Measurements from ENCODE around the gene GJA1. TPM values are rescaled to one million over a fixed set of nuclear protein-coding genes. Genes with fewer than 3 reads are reported as not detected.
A peak's percentile ranks its signal among the peaks of the same experiment; 100 is the strongest.

The GJA1 gene
- total RNA-seq (2021; fragmentation: NEBNext Ultra II Directional; extraction: Animal tissue kit (Norgen Biotek cat#: 25700)) (775 and 795 TPM in 2 replicates), polyA plus RNA-seq (2011; rRNA removed) (289 and 468 TPM in 2 replicates), polyA minus RNA-seq (2011; rRNA and poly(A)+ RNA removed) (852 and 1,009 TPM in 2 replicates)
- polyA plus RNA-seq (2011; cell fraction: cytosol; rRNA removed), result 505 TPM
- 212 TPM for polyA plus RNA-seq (2011; cell fraction: nucleus; rRNA removed)
- 544 to 757 TPM (median 618 TPM) in 4 replicates for polyA plus RNA-seq (2012, experiment 1 of 2)
- 50.8 TPM for polyA plus RNA-seq (2012, experiment 2 of 2)
- polyA plus RNA-seq (2013, experiment 1 of 2), result 1,264 TPM
- polyA plus RNA-seq (2013, experiment 2 of 2), result 1,314 TPM
- polyA minus RNA-seq (2011; cell fraction: cytosol; rRNA and poly(A)+ RNA removed), result 396 TPM
- 233 TPM for polyA minus RNA-seq (2011; cell fraction: nucleus; rRNA and poly(A)+ RNA removed)
- long read RNA-seq, experiment 1, transcript GJA1-204 (2 exons, 3,152 nt), result major isoform, 177 of 638 reads
- long read RNA-seq, experiment 1, partial matches to known transcripts, result 456 of 638 reads
- long read RNA-seq, experiment 1, other reads (novel, unspliced or antisense), result 4 of 638 reads
- long read RNA-seq, experiment 2, transcript GJA1-204 (2 exons, 3,152 nt), result major isoform, 93 of 283 reads
- long read RNA-seq, experiment 2, partial matches to known transcripts, result 0 of 283 reads
- long read RNA-seq, experiment 2, other reads (novel, unspliced or antisense), result 190 of 283 reads

DNA sequence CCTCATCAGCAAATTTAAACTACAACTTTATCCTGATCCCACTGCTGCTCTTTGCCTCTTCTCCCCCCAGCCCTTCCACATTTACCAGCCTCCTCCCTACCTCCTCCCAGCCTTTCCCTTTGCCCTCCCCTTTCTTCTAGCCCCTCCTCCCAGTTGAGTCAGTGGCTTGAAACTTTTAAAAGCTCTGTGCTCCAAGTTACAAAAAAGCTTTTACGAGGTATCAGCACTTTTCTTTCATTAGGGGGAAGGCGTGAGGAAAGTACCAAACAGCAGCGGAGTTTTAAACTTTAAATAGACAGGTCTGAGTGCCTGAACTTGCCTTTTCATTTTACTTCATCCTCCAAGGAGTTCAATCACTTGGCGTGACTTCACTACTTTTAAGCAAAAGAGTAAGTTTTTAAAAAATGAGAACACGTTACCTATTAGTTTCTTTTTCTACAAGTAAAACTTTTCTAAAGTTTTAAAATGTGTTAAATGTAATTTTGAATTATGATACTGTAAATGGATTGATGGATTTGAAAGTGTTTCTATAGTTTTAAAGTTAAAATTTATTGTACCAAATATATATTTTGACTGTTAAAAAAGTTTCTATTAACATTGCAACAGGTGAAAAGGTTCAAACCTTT, at the start of gene GJA1:
GJA1 (plus strand) TSS at position 203 of the 626 bp plus-strand sequence. CDS start 11,202 bp downstream, outside the sequence.
- H4K91ac ChIP-seq (replicated peaks; ENCODE audit: insufficient read length, low read length), result peak within 1 kb of the TSS; percentile 18
- H2AFZ ChIP-seq (ENCODE audit: low read length), result no peak within 1 kb of the TSS
- DNase-seq (ENCODE audit: low read depth in 1 of 2, low spot score in 2 of 2) (peak in 1 of 2 experiments; percentile 67), FAIRE-seq (peak; percentile 95)
- H3K14ac ChIP-seq (ENCODE audit: insufficient read length), result no peak within 1 kb of the TSS
- H3K4me3 ChIP-seq (ENCODE audit: extremely low read depth in 1 of 4, insufficient read depth in 2 of 4, low read depth in 3 of 4, low read length in 4 of 4), result peak within 1 kb of the TSS; percentile 85 to 94 (median 92)
- no peaks in the 10 kb centered on the region for H3K9me3 ChIP-seq (ENCODE audit: insufficient read depth in 2 of 2, low read depth in 1 of 2, low read length in 1 of 2)
- peak within 1 kb of the TSS; percentile 91 for H3K27ac ChIP-seq (ENCODE audit: low read depth, low read length)
- peak within 1 kb of the TSS; percentile 76; the same call in 1 of the 2 replicates for H2BK20ac ChIP-seq (ENCODE audit: low read length)
- peak within 1 kb of the TSS; percentile 85 for H2BK5ac ChIP-seq (ENCODE audit: low read depth, low read length)
- H3K4ac ChIP-seq (replicated peaks; ENCODE audit: insufficient read length, low read depth, low read length), result peak within 1 kb of the TSS; percentile 28
- peak within 1 kb of the TSS; percentile 79 to 80 for H3K4me2 ChIP-seq (ENCODE audit: insufficient read depth in 1 of 2, low read depth in 2 of 2, low read length in 2 of 2)
- H3K56ac ChIP-seq (replicated peaks; ENCODE audit: insufficient read length, low read depth, low read length), result peak within 1 kb of the TSS; percentile 43
- 2% methylated on average over 5 of the region's 5 CpGs; no CpG with 5 or more reads in 1 of the 2 experiments for WGBS, 2 experiments (ENCODE audit: extremely low coverage in 1 of 2, insufficient coverage in 1 of 2, insufficient read length in 1 of 2, insufficient replicate concordance in 2 of 2, low coverage in 1 of 2, low lambda C conversion rate in 2 of 2, missing lambda C conversion rate in 1 of 2)
- no peak within 1 kb of the TSS for H3K23ac ChIP-seq (ENCODE audit: insufficient read length)
- peak within 1 kb of the TSS; percentile 94 for H2BK12ac ChIP-seq (ENCODE audit: low read depth, low read length)
- CTCF ChIA-PET (ENCODE audit: partially characterized antibody), result interaction anchor here (0.6 to 1.6 kb wide), 4 partner anchors 77 to 494 kb away, joined by 3 to 7 read pairs (median 4); no protein-coding TSS in a partner anchor
- peaks cover 0 to 26% (median 0%) of the 10 kb centered on the region in 4 experiments; a peak in 1 of 8 replicates for H3K36me3 ChIP-seq (ENCODE audit: control insufficient read depth in 2 of 4, insufficient read depth in 4 of 4, low read length in 3 of 4)
- H4K8ac ChIP-seq (ENCODE audit: extremely low read depth, insufficient read depth, low read length), result no peak within 1 kb of the TSS
- H3K79me2 ChIP-seq (ENCODE audit: control insufficient read depth in 1 of 2, insufficient read depth in 2 of 2, low read length in 2 of 2), result peaks cover 31 to 78% of the 10 kb centered on the region in 2 experiments
- H3K23me2 ChIP-seq (ENCODE audit: low read depth, low read length), result peaks cover 9% of the 10 kb centered on the region
- POLR2A ChIA-PET (ENCODE audit: partially characterized antibody), result interaction anchor here (0.7 to 6.7 kb wide), 17 partner anchors 9 to 569 kb away, joined by 3 to 63 read pairs (median 4); partner anchors contain the start of gene TBC1D32
- H2BK15ac ChIP-seq (ENCODE audit: low read length), result no peak within 1 kb of the TSS
- peak within 1 kb of the TSS; percentile 71; the same call in 1 of the 2 replicates for H3K18ac ChIP-seq (ENCODE audit: extremely low read depth, low read length)
- H3K9ac ChIP-seq (replicated peaks in 1 of 4; ENCODE audit: extremely low read depth in 1 of 4, low read depth in 3 of 4, low read length in 3 of 4), result peak within 1 kb of the TSS; percentile 81 to 97 (median 90)
- no peaks in the 10 kb centered on the region for H3K79me1 ChIP-seq (ENCODE audit: low read depth, low read length)
- H3K4me1 ChIP-seq (replicated peaks in 1 of 4; ENCODE audit: control insufficient read depth in 3 of 4, insufficient read depth in 4 of 4, low read length in 3 of 4), result peaks cover 0 to 16% (median 3%) of the 10 kb centered on the region in 4 experiments; a peak in 4 of 7 replicates
- H2AK5ac ChIP-seq (ENCODE audit: low read depth, low read length), result no peak within 1 kb of the TSS
- no peaks in the 10 kb centered on the region for H3K27me3 ChIP-seq (replicated peaks in 1 of 4; ENCODE audit: control insufficient read depth in 3 of 4, extremely low read depth in 1 of 4, insufficient read depth in 3 of 4, low read length in 3 of 4)
- H4K5ac ChIP-seq (ENCODE audit: insufficient read length, low read depth, low read length), result peak within 1 kb of the TSS; percentile 85
- H2BK120ac ChIP-seq (replicated peaks; ENCODE audit: low read depth, low read length), result no peak within 1 kb of the TSS
- H4K20me1 ChIP-seq (replicated peaks in 1 of 2; ENCODE audit: control insufficient read depth in 1 of 2, insufficient read depth in 2 of 2, low read length in 2 of 2), result peaks cover 0 to 3% of the 10 kb centered on the region in 2 experiments
- TF ChIP-seq SP1 (IDR thresholded peaks at IDR 0.05; ENCODE audit: low read depth, low read length) (0 out of 2 replicates have a peak, but pooled peaks have one; percentile 30), PHF8 (conservative IDR thresholded peaks at IDR 0.05; ENCODE audit: low read depth, low read length) (0 out of 2 replicates have a peak, but pooled peaks have one; percentile 22), TAF1 (IDR thresholded peaks at IDR 0.05; ENCODE audit: low read depth, low read length) (peak; percentile 92), EGR1 (IDR thresholded peaks at IDR 0.05; ENCODE audit: borderline replicate concordance, low read depth, low read length) (no peak), GTF2F1 (IDR thresholded peaks at IDR 0.05; ENCODE audit: borderline replicate concordance, low read depth, low read length) (peak; percentile 93), EZH2 (IDR thresholded peaks at IDR 0.05; ENCODE audit: low read depth, low read length, severe bottlenecking) (no peak), TBP (IDR thresholded peaks at IDR 0.05; ENCODE audit: low read depth, low read length) (peak; percentile 96), CREB1 (IDR thresholded peaks at IDR 0.05) (no peak)
